ENCODE measurements around the gene DPEP1.

DNA sequence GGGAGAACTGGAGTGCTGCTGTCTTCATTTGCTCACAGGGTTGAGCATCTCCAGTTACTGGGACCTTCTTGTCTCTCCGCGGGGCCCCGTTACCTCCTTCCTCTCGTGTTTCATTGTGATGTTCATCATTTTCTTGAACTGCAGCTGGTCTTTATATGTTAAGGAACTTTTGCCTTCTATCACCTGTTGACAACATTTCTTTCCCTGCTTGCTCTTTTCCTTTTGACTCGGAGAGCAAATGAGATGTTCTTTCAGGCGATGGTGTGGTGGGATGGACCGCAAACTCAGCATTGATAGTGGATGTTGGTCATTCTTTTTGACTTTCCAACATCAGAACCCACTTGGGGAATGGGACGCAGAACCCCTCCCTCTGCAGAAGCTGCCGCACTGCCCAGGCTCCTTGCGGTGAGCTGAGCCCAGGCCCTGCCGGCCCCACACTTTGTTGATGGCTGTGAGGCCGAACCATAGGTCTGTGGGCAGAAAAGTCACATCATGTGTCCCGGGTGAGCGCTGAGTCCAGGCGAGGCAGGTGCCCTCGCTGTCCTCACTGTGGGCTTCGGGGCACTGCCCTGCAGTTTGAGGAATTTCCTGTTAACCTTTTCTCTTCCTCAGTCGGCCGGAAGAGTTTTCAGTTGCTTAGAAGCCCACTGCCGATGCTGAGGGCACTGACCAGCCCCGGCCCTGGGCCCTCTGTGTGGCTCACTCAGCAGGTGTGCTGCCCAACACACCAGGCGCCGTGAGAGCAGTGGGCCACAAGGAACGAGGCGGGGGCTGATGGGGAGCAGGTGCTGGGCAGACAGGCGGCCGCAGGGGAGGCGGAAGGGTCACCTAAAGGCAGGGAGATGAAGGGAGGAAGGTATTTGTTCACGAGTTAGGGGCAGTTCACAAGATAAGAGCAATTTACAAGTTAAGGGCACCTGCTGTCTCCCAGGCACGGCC, 45.5 kb upstream of the DPEP1 start:
- TF ChIP-seq CTCF (optimal IDR thresholded peaks at IDR 0.05 in 1 of 3, IDR thresholded peaks at IDR 0.05 in 1 of 3, conservative IDR thresholded peaks at IDR 0.05 in 1 of 3; ENCODE audit: extremely low read depth in 1 of 3, insufficient read depth in 2 of 3, low read length in 3 of 3) (no peak), EZH2 (IDR thresholded peaks at IDR 0.05; ENCODE audit: low read length) (no peak)

Measured in keratinocyte (primary cell).